ENCODE results near the gene ENOX1. TPM values are rescaled to one million over a fixed set of nuclear protein-coding genes. Genes with fewer than 3 reads are reported as not detected.

Gene ENOX1
- polyA plus RNA-seq, 1 donor (not counting 4 experiments of a cell fraction or from before 2014, with no cell fraction given) = 1.1 TPM

- Histone ChIP-seq H3K9me1 (ENCODE audit: control insufficient read depth, extremely low read depth, insufficient read depth, low read length) (no peaks in the 10 kb centered on the region), H3K4me1 (ENCODE audit: control insufficient read depth, extremely low read depth, insufficient read depth, low read length) (no peaks in the 10 kb centered on the region), H3K27ac (ENCODE audit: control insufficient read depth, insufficient read depth, low read length) (no peak overlapping the region), H3K79me2 (ENCODE audit: control insufficient read depth, insufficient read depth, low read length) (no peaks in the 10 kb centered on the region), H3K27me3 (ENCODE audit: control insufficient read depth, extremely low read depth, insufficient read depth, low read length) (no peaks in the 10 kb centered on the region), H3K36me3 (ENCODE audit: control insufficient read depth in 2 of 2, extremely low read depth in 1 of 2, insufficient read depth in 2 of 2, low read length in 2 of 2) (no peaks in the 10 kb centered on the region), H4K20me1 (ENCODE audit: control insufficient read depth, extremely low read depth, insufficient read depth, low read length) (no peaks in the 10 kb centered on the region), H3K4me3 (ENCODE audit: control insufficient read depth in 2 of 3, extremely low read depth in 1 of 3, insufficient read depth in 2 of 3, low read depth in 1 of 3, low read length in 3 of 3) (no peak overlapping the region), H3K9me3 (ENCODE audit: control insufficient read depth, low read depth, low read length) (no peaks in the 10 kb centered on the region), H3K4me2 (ENCODE audit: control insufficient read depth, extremely low read depth, insufficient read depth, low read depth, low read length) (no peak overlapping the region), H3K9ac (ENCODE audit: control insufficient read depth, extremely low read depth, insufficient read depth, low read length) (no peak overlapping the region), H2AFZ (ENCODE audit: control insufficient read depth, low read length) (no peak overlapping the region)
- dilution Hi-C loops (cut with MboI; ENCODE audit: extremely low pct_ligation_motif_present, low sequenced_read_pairs) = no loop called here
- no peak for TF ChIP-seq EZH2 (IDR thresholded peaks at IDR 0.05; ENCODE audit: low read length)
- no peak for TF ChIP-seq CTCF (optimal IDR thresholded peaks at IDR 0.05 in 1 of 3, IDR thresholded peaks at IDR 0.05 in 1 of 3, conservative IDR thresholded peaks at IDR 0.05 in 1 of 3; ENCODE audit: extremely low read depth in 1 of 3, insufficient read depth in 2 of 3, low read length in 3 of 3)
- FAIRE-seq (no peak), DNase-seq (ENCODE audit: low read depth, low spot score) (no peak)
These were observed 304.7 kb downstream of the ENOX1 start for GRCh38 chr13:43482026-43482425.

- no peaks in the 10 kb centered on the region for H3K36me3 ChIP-seq (ENCODE audit: control insufficient read depth in 2 of 2, extremely low read depth in 1 of 2, insufficient read depth in 2 of 2, low read length in 2 of 2)
- H3K9ac ChIP-seq (ENCODE audit: control insufficient read depth, extremely low read depth, insufficient read depth, low read length) = no peak overlapping the region
- H2AFZ ChIP-seq (ENCODE audit: control insufficient read depth, low read length) = no peak overlapping the region
- no peak overlapping the region for H3K27ac ChIP-seq (ENCODE audit: control insufficient read depth, insufficient read depth, low read length)
- H3K79me2 ChIP-seq (ENCODE audit: control insufficient read depth, insufficient read depth, low read length) = no peaks in the 10 kb centered on the region
- DNase-seq (ENCODE audit: low read depth, low spot score) (no peak), FAIRE-seq (no peak)
- no peaks in the 10 kb centered on the region for H3K9me3 ChIP-seq (ENCODE audit: control insufficient read depth, low read depth, low read length)
- H3K27me3 ChIP-seq (ENCODE audit: control insufficient read depth, extremely low read depth, insufficient read depth, low read length) = no peaks in the 10 kb centered on the region
- dilution Hi-C loops (cut with MboI; ENCODE audit: extremely low pct_ligation_motif_present, low sequenced_read_pairs) = no loop called here
- no peaks in the 10 kb centered on the region for H3K9me1 ChIP-seq (ENCODE audit: control insufficient read depth, extremely low read depth, insufficient read depth, low read length)
- H4K20me1 ChIP-seq (ENCODE audit: control insufficient read depth, extremely low read depth, insufficient read depth, low read length) = no peaks in the 10 kb centered on the region
- H3K4me2 ChIP-seq (ENCODE audit: control insufficient read depth, extremely low read depth, insufficient read depth, low read depth, low read length) = no peak overlapping the region
- H3K4me3 ChIP-seq (ENCODE audit: control insufficient read depth in 2 of 3, extremely low read depth in 1 of 3, insufficient read depth in 2 of 3, low read depth in 1 of 3, low read length in 3 of 3) = no peak overlapping the region
- no peak for TF ChIP-seq CTCF (optimal IDR thresholded peaks at IDR 0.05 in 1 of 3, IDR thresholded peaks at IDR 0.05 in 1 of 3, conservative IDR thresholded peaks at IDR 0.05 in 1 of 3; ENCODE audit: extremely low read depth in 1 of 3, insufficient read depth in 2 of 3, low read length in 3 of 3)
- no peak for TF ChIP-seq EZH2 (IDR thresholded peaks at IDR 0.05; ENCODE audit: low read length)
- H3K4me1 ChIP-seq (ENCODE audit: control insufficient read depth, extremely low read depth, insufficient read depth, low read length) = no peaks in the 10 kb centered on the region
These were observed 307.9 kb downstream of the ENOX1 start for GRCh38 chr13:43478902-43479301.

Data from keratinocyte (primary cell).